Stimulated activated CD8-positive, alpha-beta memory T cell treated with anti-CD3 and anti-CD28 coated beads, Interleukin-15, amount 100 ng/mL, for 1 hour (primary cell): ENCODE data around the gene VWA3A.
"Not testable (repeated sequence)": the region's sequence is repeated elsewhere in the genome, so short reads cannot be mapped to it uniquely, and the experiment has no call there.

ENCODE experiments used
- DNase-seq: peaks from one replicate; pipeline ENCODE4 v3.0.0-alpha.2; 2020; ENCODE audit warnings: low read depth

Gene VWA3A

DNA sequence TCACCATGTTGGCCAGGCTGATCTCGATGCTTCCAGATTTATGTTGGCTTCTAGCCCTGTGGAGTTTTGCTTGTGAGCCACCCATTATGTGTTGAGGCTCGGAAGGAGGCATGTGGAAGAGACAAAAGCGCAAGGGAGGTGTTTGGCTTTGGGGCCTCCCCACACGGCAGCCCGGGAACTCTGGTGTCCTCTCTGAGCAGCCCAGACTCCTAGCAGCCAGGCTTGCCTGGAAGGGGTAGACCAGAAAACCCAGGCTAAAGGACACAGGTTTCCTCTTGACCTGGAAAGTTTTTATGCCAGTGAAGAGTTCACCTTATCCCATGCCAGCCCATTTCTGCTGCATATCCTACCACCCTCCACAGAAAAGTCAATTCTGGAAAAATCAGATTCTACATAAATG lies 91.0 kb downstream of the VWA3A start:
- no peak for DNase-seq

DNA sequence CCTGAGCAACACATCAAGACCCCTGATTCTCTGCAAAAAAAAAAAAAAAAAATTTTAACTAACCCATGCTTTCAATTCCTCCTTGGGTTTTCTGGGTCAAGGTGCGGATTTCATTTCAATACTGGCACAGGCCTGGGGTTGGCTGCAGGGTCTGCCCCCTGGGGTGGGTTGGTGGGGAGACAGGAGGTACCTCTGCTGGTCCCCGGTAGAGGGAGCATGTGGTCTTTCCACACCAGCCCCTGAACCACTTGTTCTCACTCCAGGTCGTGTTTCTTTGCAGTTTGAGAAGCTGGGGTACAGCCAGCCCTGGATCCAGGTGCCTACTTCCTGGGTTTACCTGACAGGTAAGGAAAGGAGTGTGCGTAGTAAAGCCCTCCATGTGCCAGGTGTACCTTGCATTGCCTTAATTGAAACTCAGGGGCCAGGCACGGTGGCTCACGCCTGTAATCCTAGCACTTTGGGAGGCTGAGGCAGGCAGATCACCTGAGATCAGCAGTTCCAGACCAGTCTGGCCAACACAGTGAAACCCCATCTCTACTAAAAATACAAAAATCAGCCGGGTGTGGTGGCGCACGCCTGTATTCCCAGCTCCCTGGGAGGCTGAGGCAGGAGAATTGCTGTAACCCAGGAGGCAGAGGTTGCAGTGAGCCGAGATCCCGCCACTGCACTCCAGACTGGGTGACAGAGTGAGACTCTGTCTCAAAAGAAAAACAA lies 91.7 kb downstream of the VWA3A start:
- DNase-seq = no peak

DNA sequence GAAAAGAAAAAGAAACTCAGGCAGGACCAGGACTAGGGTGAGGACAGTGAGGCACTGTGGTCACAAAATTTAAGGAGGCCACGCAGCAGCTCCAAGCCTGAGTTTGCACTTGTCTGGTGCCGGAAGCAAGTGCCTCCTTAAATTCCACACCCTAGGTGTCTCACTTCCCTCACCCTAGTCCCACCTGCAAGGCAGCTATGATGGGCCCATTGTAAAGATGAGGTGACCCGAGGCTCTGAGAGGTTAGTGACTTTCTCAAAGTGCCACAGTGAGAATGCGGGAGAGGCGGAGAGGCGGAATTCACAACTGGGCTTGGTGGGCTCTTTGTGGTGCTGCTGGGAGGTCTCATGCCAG lies 92.3 kb downstream of the VWA3A start:
- DNase-seq = no peak

DNA sequence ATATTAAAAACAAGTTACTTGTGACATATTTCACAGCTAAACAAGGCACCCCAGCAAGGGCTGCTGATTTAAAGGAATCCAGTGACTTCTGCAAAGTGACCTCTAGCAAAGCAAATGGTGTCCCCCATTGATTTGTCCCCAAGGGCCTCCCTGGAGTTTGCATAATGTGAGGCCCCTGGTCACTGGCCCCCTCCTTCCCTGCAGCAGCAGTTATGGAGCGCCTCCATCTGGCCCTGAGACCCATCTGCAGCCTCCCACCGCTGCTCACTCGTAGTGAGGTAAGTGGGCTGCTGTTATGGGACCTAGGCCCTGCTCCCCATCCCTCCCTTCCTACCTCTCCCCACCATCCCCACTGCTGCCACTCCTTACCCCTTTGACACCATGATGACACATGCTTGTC lies 94.2 kb downstream of the VWA3A start:
- DNase-seq = no peak

DNA sequence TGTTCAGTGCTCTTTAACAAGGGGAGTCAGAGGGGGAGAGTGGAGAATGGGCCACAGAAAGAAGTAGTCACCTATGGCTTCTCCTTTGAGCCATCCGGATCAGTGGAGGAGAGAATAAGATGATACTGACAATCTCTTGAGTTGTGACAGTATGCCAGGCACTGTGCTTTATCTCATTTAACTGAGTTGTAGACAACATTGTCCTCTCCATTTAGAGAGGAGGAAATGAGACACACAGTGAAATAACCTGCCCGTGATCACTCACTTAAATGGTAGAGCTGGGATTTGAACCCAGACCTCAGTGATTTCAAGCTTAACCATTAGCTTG lies 95.9 kb downstream of the VWA3A start:
- no peak for DNase-seq

DNA sequence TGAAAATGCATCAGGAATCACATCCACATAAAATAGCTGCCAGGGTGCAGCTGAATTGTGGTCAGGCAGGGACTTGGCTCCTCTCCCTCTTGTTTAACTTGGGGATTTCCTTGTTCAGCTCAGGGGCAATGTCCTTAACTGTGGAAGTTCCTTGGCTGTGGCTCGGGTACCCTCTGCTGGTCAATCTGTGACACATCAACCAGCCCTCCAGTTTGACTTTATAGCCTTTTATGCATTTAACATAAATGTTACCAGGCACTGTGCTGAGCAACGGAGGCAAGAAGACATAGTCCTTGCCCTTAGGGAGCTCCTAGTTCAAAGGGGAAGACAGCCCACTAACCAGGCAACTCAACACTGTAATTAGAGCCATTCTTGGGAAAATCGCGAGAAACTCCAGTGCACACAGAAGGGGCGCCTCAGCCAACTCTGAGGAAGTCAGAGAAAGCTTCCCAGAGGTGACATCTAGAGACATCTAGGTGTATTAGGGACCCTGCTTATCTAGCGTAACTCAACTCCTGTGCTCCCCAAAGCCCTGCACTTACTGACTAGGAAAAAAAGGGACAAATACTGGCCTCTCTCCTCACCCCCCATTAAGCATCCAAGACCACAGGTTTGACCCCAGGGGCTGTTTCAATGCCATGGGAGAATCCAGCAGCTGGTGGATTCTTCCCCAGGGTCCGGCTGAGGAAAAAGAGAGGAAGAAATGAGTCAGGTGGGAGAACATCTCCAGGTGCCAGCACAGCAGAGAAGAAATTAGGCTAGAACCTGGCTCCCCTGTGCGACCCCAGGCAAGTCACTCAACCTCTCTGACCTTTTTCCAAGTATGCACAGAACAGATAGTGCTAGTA lies 96.5 kb downstream of the VWA3A start:
- no peak for DNase-seq

DNA sequence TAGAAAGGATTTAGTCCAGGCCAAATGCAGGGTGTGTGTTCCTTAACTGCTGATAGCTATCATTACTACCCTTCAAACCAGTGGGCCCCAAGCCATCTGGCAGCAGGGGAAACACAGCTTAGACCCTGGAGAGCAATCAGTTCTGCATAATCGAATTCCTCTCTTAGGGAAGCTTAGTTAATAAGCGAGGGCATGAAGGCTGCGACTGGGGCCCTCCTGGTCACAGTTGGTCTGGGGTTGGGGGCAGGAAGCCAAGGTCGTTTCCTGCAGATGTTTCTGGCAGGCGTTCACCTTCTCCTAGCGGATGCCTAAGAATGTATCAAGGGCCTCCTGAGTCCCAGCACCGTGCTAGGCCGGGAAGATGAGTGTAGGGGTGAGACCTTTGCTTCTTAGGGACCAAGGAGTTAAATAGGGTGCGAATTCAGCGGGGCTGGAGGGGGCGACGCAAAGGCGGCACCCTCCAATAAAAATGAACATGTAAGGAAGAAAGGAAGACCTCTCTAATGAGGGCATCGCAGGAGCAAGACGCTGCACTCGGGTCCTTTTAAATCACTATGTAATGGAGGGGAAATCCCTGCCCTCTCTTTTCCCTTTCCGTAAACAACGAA lies 97.2 kb downstream of the VWA3A start:
- no peak for DNase-seq

DNA sequence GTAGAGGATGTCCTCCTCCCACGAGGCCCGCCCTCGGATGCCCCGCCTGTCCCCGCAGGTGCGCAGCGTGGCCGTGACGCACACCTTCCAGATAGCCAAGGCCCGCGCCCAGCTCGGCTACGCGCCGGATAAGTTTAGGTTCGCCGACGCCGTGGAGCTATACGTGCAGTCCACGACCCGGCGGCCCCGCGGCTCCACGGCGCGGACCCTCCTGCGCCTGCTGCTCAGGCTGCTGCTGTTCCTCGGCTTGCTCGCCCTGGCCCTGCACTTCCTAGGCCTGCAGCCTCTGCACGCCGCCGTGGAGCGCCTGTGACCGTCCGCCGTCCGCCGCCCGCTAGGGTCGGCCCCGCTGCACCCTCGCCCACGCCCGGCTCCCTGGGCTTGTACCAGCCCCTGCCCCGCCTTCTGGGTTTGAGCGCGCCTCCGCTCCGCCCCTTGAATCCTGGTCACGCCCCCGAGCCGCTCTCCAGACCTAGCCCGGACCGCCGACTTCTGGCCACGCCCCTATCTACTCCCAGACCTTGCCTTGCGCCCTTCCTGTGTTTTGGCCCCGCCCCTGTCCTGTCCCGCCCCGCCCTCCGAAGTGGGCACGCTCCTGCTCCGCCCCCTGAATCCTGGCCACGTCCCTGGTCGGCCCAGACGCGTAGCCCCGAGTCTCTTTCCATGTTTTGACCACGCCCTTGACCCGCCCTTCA lies 97.9 kb downstream of the VWA3A start:
- peak; percentile 77 for DNase-seq

DNA sequence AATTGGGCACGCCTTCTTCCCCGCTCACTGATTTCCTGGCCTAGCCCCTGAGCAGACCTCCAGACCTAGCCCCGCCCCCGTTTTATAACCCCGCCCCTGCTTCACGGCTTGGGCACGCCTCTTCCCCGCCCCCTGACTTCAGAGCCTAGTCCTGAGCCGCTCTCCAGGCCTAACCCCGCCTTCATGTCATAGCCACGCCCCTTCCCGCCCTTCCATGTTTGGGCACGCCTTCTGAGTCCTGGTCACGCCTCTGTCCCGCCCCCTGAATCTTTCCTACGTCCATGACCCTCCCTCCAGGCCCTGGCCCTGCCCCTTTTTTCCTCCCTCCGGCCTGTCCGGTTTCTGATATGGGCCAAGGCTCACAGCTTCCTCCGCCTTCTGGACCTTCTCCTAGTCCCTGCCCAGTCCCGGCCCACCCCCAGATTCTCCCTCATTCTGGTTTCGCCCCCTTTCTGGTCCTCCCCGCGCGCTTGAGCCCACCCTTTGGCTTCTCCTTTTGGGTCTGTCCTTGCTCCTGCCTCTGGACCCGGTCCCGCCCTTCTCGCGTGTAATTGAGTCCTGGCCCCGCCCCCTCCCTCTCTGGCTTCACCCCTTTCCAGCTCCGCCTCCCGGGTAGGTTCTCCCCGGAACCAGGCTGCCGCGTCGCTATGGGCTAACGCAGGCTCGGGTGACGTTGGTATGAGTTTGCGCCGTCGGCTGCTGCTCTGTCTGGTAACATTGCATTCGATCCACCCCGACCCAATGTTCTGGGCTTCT lies 98.6 kb downstream of the VWA3A start:
- peak; percentile 100 for DNase-seq

DNA sequence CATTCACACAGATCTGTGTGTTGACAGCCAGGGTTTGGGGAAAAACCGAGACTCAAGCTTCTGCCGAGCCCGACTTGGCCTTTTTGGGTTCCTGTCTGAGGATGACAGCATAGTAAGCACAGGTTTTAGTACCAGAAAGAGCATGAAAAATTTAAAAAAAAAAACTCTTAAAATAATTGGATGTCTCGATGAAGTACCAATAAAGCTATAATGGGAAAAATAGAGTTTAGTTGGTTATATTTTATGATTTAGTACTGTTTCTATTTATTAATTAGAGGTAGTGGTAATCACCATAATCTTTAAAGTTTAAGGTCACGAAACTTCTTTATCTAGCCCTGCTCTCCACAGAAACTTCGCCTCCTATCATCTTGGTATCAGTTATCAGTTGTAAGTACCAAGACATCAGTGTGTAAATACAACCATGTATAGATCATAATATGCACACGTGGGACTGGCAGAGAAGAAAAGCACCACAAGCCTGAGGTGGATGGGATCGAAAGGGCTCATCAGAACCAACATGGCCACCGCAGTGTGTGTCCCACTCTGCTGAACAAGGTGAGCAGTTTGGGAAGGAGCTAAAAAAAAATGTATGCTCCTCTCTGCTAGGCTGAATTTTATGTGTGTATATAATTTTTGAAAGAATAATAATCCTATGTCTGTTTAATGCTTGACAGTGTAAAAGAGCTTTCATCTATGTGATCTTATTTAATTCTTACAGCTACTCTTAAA lies 99.4 kb downstream of the VWA3A start:
- no peak for DNase-seq

DNA sequence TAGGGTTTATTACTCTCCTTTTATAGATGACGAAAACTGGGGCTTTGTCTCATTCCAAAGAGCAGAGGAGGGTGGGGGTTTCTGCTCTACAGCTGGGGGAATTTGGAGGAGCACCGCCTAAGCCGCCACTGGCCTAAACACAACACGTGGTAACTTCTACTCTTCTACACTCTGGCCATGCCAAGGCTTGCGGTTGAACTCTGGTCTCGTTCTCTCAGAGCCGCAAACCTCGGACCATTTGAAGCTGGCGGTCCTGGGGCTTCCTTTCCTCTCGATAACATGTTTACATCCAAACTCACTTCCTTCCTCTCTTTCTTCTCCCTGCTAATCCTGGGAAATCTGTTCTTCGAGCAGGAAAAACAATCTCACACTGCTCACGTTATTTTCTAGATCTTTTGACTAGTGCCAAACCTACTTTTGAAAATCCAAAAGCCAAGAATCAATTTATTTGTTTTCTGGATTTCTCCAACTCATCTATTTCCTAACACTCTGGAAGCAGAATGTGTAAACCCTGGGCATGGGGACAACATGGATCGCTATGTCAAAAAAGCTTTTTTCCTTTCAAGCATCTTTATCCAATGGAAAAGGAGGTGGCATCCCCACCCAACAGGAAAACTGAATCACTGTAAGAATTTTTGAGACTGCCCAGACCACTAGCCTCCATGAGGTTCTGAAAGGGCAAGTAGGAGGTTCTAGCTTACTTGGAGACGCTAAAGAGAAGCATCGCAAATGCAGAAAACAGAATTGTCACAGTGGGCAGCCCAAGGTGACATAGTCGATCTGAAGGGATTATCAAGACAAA lies 100.1 kb downstream of the VWA3A start:
- peak; percentile 46 for DNase-seq

DNA sequence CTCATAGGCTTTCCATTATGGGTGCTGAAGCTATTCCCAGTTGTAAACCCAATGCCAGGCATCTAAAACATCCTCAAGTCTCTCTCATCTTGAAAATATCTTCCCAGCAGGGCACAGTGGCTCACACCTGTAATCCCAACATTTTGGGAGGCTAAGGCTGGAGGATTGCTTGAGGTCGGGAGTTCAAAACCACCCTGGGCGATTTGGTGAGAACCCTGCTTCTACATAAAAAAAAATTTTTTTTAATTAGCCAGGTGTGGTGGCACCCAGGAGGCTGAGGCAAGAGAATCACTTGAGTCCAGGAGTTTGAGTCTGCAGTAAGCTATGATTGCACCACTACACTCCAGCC lies 100.7 kb downstream of the VWA3A start:
- DNase-seq = no peak

DNA sequence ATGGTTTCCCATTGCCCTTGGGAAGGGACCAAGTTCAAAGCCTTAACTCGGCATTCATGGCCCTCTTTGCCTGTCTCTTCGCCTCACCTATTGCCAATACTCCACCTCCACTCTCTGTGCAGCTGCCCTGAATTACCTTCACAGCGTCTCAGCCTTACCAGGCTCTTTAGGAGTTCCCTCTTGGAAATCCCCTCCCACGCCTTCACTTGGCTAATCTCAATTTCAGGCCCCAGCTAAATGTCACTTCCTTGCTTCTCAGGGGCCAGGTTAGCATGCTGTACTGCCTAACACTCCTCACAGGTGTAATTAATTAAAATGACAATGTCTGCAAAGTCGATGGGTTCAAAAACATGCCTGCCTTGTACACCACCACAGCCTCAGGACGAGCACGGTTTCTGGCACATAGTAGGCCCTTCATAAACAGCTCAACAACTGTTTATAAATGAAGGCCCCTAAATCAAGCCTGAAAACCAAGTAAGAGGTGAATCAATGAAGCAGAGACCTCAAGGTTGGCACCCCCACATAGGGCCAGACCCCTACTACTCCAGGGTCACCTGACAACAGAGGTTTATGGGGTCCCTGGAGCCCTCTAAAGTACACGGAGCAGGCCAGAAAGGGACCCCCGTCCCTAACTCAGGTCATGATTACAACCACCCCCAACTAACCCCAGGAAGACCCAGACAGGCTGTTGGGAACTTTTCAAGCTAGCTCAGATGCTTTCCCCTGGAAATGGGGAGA lies 102.5 kb downstream of the VWA3A start:
- no peak for DNase-seq

DNA sequence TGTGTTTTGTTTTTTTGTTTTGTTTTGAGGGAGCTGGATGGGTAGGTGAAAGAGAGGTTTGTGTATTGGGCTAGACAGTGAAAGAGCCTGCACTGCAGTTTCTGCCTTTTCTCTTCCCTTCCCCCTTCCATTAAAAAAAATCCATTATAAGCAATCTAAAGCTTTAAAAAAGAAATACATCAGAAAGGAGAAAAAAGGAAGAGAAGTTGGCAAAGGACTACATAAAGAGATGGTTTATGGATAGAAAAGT lies 103.0 kb downstream of the VWA3A start:
- no peak for DNase-seq

DNA sequence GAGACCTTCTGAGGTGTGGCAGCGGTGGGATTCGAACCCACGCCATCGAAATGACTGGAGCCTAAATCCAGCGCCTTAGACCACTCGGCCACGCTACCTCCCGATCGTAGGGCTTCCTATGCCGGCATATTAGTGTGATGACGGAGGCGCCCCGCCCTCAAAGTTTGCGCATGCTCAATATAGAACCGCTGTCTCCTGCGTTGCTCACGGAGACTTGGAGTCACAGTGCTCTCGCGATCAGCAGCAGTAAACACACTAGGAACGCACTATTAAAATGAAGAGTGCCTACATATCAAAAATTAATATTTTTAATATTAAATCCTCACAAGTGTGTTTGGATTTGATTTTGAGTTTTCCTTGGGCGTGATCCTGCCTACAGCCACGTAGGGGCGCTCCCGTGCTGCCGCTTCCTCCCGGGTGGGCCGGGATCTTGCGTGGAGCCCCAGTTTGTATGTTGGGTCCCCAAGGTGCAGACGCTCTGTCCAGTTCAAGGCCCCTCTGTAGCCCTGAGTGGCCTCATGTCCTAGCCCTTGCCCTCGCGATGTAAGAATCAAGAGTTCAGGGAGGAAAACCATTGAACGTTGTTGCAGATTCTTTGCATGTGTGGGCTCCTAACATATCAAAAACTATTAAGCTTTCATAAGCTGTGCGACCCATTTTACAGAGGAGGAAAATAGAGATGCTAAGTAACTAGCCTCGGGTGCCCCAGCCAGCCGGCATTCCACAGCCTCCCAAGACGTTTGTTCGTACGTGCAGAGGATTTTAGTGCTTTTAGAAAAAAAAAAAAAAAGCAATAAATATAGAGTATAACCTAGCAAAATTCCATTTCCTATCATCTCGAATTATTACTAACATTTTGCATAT lies 103.6 kb downstream of the VWA3A start:
- DNase-seq = peak; percentile 91

DNA sequence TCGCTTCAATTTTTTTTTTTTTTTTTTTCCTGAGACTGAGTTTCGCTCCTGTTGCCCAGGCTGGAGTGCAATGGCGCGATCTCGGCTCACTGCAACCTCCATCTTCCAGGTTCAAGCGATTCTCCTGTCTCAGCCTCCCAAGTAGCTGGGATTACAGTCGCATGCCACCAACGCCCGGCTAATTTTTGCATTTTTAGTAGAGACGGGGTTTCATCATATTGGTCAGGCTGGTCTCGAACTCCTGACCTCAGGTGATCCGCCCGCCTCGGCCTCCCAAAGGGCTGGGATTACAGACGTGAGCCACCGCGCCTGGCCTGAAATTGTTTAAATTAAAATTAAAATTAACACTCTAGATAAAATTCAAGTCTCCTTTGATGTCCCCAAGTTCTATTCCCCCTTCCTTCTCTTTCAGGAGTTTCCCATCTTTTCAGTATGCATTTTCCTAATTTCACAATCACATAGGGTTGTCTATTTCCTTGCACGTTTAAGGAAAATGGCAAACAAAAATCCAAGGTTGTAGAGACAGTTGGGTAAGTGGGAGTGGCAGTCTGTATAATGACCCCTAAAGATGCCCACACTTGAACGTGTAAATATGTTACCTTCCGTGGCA lies 104.3 kb downstream of the VWA3A start:
- DNase-seq = not testable (repeated sequence)

DNA sequence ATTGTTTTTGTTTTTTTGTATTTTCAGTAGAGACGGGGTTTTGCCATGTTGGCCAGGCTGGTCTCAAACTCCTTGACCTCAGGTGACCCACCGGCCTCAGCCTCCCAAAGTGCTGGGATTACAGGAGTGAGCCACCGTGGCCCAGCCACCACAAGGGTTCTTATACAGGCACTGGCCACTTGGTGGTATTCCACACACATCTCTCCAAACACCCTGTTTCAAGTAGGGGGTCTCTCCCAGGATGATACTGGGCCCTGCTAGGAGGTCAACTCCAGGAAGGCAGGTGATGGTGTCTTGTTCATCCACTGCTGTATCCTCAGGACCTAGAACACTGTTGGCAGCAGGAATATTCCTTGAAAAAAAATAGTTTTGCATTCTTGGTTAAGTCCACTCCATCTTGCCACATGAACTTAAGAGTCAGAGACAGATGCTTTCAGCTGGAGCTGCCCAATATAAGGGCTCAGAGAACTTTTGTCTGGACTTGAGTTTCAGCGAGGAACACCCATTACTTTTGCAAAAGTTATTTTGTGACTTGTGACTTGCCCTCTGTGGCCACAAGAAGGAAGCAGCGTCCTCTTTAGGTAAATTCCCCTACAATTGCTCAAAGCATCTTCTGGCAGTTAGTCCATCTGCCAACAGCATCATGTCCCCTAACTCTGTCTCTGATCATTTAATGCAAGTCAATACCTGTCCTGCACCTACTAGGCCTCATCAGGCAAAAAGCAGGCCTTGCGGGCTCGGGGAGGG lies 106.4 kb downstream of the VWA3A start:
- no peak for DNase-seq

DNA sequence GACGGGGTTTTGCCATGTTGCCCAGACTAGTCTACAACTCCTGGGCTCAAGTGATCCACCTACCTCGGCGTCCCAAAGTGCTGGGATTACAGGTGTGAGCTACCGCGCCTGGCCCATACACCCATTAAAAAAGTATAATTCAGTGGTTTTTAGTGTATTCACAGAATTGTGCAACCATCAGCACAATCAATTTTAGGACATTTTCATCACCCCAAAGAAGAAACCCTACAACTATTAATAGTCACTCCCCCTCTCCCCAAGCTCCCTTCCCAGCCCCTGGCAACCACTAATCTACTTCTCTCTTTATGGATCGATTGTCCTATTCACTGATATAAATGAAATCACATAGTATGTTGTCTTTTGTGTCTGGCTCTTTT lies 109.9 kb downstream of the VWA3A start:
- no peak for DNase-seq
